Fibroblast of lung (primary cell): ENCODE results near the gene PCSK6. TPM values are rescaled to one million over a fixed set of nuclear protein-coding genes. Genes with fewer than 3 reads are reported as not detected.

Experiments used
- DNase-seq, 2 donors: peaks; one replicate each; pipeline versions ENCODE4 v3.0.0 to v3.0.0-alpha.2; 2010; ENCODE audit warnings: low read depth in 2 of 2
- H2AFZ ChIP-seq: 2 replicates; pipeline ENCODE4 v1.5.1; 2012; ENCODE audit warnings: low read length, control low read depth, inconsistent platforms
- H3K27ac ChIP-seq: 2 replicates; pipeline ENCODE4 v1.5.1; 2011; ENCODE audit warnings: low read length, control low read depth; ENCODE audit not compliant: insufficient read depth
- H3K27me3 ChIP-seq: 2 replicates; pipeline ENCODE4 v1.5.1; 2011; ENCODE audit warnings: mild to moderate bottlenecking, low read length; ENCODE audit not compliant: control insufficient read depth, insufficient read depth
- H3K36me3 ChIP-seq: 2 replicates; pipeline ENCODE4 v1.5.1; 2011; ENCODE audit warnings: low read length; ENCODE audit not compliant: control insufficient read depth, insufficient read depth
- H3K4me1 ChIP-seq: 2 replicates; pipeline ENCODE4 v1.5.1; 2011; ENCODE audit warnings: low read length; ENCODE audit not compliant: control insufficient read depth, insufficient read depth; ENCODE audit errors: extremely low read depth
- H3K4me2 ChIP-seq: 2 replicates; pipeline ENCODE4 v1.5.1; 2011; ENCODE audit warnings: low read length, control low read depth; ENCODE audit not compliant: insufficient read depth; ENCODE audit errors: extremely low read depth
- H3K4me3 ChIP-seq, 4 experiments: fragments of 200-600 bp in 1 of 4; sonication (generic) in 1 of 4; replicated peaks in 1 of 4; 2 replicates each; pipeline ENCODE4 v1.5.1; 2011 to 2016; ENCODE audit warnings: low read length in 4 of 4, low read depth in 3 of 4, mild to moderate bottlenecking in 3 of 4, control low read depth in 2 of 4, inconsistent platforms in 1 of 4, mixed read lengths in 1 of 4; ENCODE audit not compliant: insufficient read depth in 1 of 4; ENCODE audit errors: control extremely low read depth in 1 of 4
- H3K79me2 ChIP-seq: 2 replicates; pipeline ENCODE4 v1.5.1; 2012; ENCODE audit warnings: mild to moderate bottlenecking, low read length, inconsistent platforms; ENCODE audit not compliant: control insufficient read depth, insufficient read depth
- H3K9ac ChIP-seq: 2 replicates; pipeline ENCODE4 v1.5.1; 2011; ENCODE audit warnings: mild to moderate bottlenecking, low read length, control low read depth; ENCODE audit not compliant: insufficient read depth
- H3K9me3 ChIP-seq: 2 replicates; pipeline ENCODE4 v1.5.1; 2012; ENCODE audit warnings: low read depth, low read length; ENCODE audit not compliant: control insufficient read depth, insufficient read depth
- H4K20me1 ChIP-seq: 2 replicates; pipeline ENCODE4 v1.5.1; 2011; ENCODE audit warnings: low read length; ENCODE audit not compliant: control insufficient read depth, insufficient read depth; ENCODE audit errors: extremely low read depth
- CTCF ChIP-seq, 2 donors: IDR thresholded peaks in 1 of 2; conservative IDR thresholded peaks in 1 of 2; 1 replicate in 1 of 2; 2 replicates in 1 of 2; pipeline ENCODE4 v1.5.1; 2011 to 2012; ENCODE audit warnings: low read length in 2 of 2, control low read depth in 1 of 2, inconsistent platforms in 1 of 2, low read depth in 1 of 2, mild to moderate bottlenecking in 1 of 2
- EZH2 ChIP-seq: IDR thresholded peaks from 2 replicates; pipeline ENCODE4 v1.5.1; 2012; ENCODE audit warnings: low read length, control low read depth, mild to moderate bottlenecking; ENCODE audit errors: missing control alignments
- polyA plus RNA-seq, 2 donors: library from polyadenylated mRNA; depleted of rRNA in 1 of 2; stranded (reverse) in 1 of 2; unstranded in 1 of 2; fragments of >200 nt; gene quantifications; 2 replicates each; pipeline ENCODE4 v1.2.1, GENCODE V29; 2011 to 2012; ENCODE audit warnings: missing spikeins in 1 of 2
- total RNA-seq: library from RNA; depleted of rRNA; stranded (reverse); fragments of >200 nt; gene quantifications from 2 replicates; pipeline ENCODE4 v1.2.1, GENCODE V29; 2014

The PCSK6 gene
- total and polyA plus RNA-seq, 2 donors (not counting 1 experiment from before 2014, with no cell fraction given): 0.02 to 0.83 TPM

GRCh38 chr15:101536166-101536874 lies 46.8 kb upstream of the PCSK6 start:
- Histone ChIP-seq H3K4me1 (no peaks in the 10 kb centered on the region), H2AFZ (no peak overlapping the region), H4K20me1 (no peaks in the 10 kb centered on the region), H3K27me3 (no peaks in the 10 kb centered on the region), H3K9me3 (no peaks in the 10 kb centered on the region), H3K79me2 (no peaks in the 10 kb centered on the region), H3K36me3 (no peaks in the 10 kb centered on the region), H3K27ac (no peak overlapping the region), H3K4me3 (no peak overlapping the region), H3K9ac (no peak overlapping the region), H3K4me2 (no peak overlapping the region)
- TF ChIP-seq CTCF (conservative IDR thresholded peaks at IDR 0.05 in 1 of 2, IDR thresholded peaks at IDR 0.05 in 1 of 2; ENCODE audit: low read depth in 1 of 2, low read length in 2 of 2): no peak
- no peak for TF ChIP-seq EZH2
- DNase-seq: peak in 1 of 2 donors; percentile 3

GRCh38 chr15:101535170-101535902 lies 45.8 kb upstream of the PCSK6 start:
- Histone ChIP-seq H3K9ac (no peak overlapping the region), H3K4me3 (no peak overlapping the region), H3K9me3 (no peaks in the 10 kb centered on the region), H3K36me3 (no peaks in the 10 kb centered on the region), H4K20me1 (no peaks in the 10 kb centered on the region), H3K4me2 (no peak overlapping the region), H3K27ac (no peak overlapping the region), H3K79me2 (no peaks in the 10 kb centered on the region), H2AFZ (no peak overlapping the region), H3K27me3 (no peaks in the 10 kb centered on the region), H3K4me1 (no peaks in the 10 kb centered on the region)
- no peak for DNase-seq
- TF ChIP-seq CTCF (conservative IDR thresholded peaks at IDR 0.05 in 1 of 2, IDR thresholded peaks at IDR 0.05 in 1 of 2; ENCODE audit: low read depth in 1 of 2, low read length in 2 of 2) (no peak), EZH2 (no peak)

DNA sequence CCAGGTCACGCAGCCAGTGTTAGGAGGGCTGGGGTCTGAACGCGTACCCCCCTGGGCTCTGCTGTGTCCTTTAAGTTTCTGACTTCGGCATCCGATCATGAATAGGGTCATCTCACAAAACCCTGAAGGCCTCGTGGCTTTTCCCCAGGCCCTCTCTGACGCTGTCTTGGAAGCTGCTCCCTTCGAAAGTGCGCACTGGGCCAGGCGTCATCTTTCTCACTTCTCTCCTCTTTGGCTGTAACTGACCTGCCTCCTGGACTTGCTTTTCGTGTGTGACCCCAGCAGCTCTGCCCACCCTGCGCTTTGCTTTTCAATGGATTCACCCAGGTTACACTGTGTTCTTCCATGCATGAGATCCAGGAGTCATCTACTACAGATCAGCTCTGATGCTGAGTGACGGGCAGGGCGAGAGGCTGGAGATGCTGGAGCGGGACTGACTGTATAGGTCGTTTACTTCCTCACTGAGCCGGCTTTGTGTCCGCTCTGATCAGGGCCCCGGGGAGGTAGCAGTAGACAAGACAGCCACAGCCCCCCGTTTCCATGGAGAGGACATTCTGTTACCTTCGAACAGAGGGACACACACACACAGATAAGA lies 45.0 kb upstream of the PCSK6 start:
- DNase-seq: no peak
- H3K9ac ChIP-seq: no peak overlapping the region
- no peak overlapping the region for H3K27ac ChIP-seq
- H3K36me3 ChIP-seq: no peaks in the 10 kb centered on the region
- H3K27me3 ChIP-seq: no peaks in the 10 kb centered on the region
- no peaks in the 10 kb centered on the region for H3K4me1 ChIP-seq
- no peaks in the 10 kb centered on the region for H3K79me2 ChIP-seq
- H3K4me3 ChIP-seq: no peak overlapping the region
- no peaks in the 10 kb centered on the region for H3K9me3 ChIP-seq
- no peak for TF ChIP-seq EZH2
- TF ChIP-seq CTCF (conservative IDR thresholded peaks at IDR 0.05 in 1 of 2, IDR thresholded peaks at IDR 0.05 in 1 of 2; ENCODE audit: low read depth in 1 of 2, low read length in 2 of 2): no peak
- no peak overlapping the region for H3K4me2 ChIP-seq
- H2AFZ ChIP-seq: no peak overlapping the region
- H4K20me1 ChIP-seq: no peaks in the 10 kb centered on the region
